Amniotic epithelial cell (primary cell): Measurements from ENCODE around the gene PRDM8.

Source experiments
- DNase-seq: peaks from one replicate; pipeline ENCODE4 v3.0.0-alpha.2; 2010; ENCODE audit warnings: low read depth

Gene PRDM8

GRCh38 chr4:80183250-80184052 lies 13.9 kb upstream of the PRDM8 start:
- no peak for DNase-seq

GRCh38 chr4:80184053-80184824 lies 13.1 kb upstream of the PRDM8 start:
- DNase-seq: peak; percentile 36

DNA sequence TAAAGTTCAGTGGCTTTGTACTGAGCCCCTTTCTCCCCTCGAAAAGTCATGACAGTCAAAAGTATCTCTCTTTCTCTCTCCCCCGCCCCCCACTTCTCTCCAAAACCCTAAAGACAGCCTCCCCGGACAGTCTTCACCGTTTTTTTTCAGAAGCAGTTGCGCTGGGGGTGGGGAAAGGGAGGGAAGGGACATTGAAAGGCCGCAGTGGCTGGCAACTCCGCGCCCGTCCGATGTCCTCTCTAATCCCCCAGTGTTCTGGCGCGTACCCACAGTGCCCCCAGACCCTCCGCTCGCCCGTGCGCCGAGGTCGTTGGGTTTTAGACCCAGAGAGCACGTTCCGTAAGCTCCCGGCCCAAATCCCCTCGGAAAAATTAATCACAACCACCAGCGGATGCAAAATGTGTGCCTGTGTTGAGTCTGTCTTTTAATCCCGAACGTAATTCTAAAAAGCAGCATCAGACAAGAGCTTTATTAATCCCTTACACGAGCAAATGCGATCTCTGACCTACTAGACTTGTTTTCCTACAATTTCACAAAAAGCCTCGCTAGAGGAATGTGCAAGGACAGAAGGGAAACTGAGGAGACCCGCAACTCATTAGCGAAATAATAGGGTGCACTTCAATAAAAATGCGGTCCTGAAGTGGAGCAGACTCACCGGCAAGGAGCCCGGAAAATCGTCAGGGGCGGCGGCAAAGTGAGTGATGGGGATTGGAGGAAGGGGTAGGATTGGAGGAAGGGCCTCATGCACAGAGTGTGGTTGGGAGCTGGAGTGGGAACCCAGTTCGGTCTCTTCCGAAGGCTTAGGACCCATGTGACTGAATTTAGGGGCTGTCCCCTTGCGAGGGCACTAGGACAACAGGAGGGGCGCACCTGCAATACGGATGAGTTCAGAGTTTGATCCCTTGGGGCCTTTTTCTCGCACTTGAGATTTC lies 12.2 kb upstream of the PRDM8 start:
- no peak for DNase-seq

DNA sequence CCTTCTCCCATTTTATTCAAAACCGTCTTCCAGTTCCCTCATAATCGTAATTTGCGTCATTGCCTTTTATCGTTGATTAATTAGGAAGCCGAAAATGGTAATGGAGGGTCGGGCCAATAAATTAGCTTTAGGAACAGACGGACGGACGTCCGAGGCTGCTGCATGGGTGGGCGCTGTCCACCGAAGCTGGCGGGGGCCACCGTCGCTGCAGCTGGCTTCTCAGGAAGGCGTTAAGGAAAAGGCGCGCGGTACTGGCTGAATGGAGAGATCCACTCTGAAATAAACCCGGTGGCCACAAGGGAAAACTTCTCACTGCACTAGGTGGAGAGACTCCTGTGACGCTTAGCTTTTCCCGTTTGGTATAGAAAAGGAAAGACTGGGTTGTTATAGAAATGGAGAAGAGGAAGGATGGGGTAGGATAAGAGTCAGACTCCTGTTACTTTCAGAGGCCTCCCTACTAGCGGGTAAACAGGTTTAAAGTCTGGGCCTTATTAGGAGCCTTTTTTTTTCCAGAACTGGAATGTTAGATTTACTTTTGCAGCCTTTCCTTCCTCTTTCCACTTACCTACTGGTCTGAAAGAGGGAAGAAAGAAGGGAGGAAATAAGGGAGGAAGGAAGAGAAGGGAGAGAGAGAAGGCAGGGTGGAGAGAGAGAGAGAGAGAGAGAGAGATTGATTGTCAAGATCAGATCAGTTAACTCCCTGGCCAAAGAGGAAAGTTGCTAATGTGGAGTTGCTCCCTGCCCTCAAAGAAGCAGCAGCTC lies 11.3 kb upstream of the PRDM8 start:
- no peak for DNase-seq

- DNase-seq: no peak
These were observed 10.6 kb upstream of the PRDM8 start for GRCh38 chr4:80186676-80187075.

- DNase-seq: no peak
These were observed 9.6 kb upstream of the PRDM8 start for GRCh38 chr4:80187677-80188076.

- DNase-seq: no peak
These were observed 8.9 kb upstream of the PRDM8 start for GRCh38 chr4:80188457-80188800.

DNA sequence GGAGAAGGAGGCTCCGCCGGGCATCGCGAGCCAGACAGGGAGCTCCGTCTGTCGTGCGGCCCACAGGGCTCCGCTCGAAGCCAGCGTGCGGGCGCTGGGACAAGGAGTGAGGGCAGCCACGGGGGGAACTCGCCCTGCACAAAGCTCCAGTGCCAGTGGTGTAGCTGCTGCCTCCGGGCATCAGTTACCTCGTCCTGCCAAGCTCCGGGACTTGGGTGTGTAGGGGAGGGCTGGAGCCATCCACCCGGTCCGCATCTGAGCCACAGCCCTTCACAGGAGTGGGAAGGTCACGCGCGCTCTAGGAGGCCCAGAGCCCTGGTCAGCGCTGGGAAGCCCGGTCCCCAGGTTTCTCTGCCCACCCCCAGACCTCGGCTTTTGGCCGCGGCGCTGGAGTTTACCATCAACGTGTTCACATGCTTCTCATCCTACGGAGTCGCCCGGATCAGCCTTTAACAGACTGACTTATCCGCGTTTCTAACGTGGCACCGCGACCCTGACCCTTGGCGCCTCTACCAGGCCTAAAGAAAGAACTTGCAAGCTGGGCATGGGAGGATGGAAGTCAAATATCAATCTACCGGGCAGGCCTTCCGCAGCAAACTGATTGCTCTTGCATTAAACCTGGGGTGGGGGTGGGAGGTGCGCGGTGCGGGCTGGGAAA lies 8.4 kb upstream of the PRDM8 start:
- DNase-seq: no peak

GRCh38 chr4:80189581-80189955 lies 7.7 kb upstream of the PRDM8 start:
- no peak for DNase-seq

- no peak for DNase-seq
These were observed 7.2 kb upstream of the PRDM8 start for GRCh38 chr4:80189956-80190677.

DNA sequence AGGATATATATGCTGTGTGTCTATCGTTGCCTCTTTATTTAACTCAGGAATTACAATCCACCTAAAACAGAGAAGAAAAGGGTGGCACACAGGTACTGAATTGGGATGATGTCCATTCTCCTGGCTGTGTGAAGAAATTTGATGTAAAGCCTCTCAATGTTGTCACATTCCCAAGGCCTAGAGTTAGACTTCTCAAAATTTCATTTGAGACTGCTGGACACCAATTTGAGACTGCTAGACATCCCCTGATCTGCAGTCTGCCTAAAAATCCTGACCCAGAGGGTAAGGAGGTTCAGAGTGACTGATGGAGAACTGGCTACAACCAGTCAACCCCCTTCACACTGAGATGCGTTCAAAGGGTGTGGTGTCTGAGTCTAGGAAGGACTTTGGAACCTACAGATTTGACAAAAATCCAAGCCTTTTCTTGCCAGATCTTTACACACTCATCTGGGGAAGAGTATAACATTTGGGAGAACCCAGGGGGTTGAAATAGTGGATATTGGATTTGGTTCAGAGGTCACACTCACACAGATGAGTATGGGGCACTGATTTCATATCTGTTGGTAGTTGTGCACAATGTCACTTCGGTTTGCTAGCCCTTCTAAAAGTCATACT lies 4.9 kb upstream of the PRDM8 start:
- no peak for DNase-seq

DNA sequence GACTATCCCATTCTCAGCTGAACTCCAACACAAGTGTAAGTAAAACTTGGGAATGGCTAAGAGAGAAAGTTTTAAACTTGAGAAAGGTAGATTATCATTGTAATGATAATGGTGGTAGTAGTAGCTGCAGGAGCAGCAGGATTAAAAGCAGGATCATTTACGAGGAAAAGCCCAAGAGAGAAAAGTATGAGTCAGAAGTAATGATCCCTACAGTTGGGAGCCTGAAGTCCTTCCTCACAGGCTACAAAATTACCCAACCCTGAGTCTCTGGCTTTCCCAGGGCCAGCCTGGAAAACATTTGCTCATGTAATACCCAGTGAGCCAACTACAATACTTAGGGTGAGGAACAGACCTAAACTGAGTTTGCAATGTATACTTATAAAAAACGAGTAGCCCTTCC lies 4.4 kb upstream of the PRDM8 start:
- DNase-seq: no peak

DNA sequence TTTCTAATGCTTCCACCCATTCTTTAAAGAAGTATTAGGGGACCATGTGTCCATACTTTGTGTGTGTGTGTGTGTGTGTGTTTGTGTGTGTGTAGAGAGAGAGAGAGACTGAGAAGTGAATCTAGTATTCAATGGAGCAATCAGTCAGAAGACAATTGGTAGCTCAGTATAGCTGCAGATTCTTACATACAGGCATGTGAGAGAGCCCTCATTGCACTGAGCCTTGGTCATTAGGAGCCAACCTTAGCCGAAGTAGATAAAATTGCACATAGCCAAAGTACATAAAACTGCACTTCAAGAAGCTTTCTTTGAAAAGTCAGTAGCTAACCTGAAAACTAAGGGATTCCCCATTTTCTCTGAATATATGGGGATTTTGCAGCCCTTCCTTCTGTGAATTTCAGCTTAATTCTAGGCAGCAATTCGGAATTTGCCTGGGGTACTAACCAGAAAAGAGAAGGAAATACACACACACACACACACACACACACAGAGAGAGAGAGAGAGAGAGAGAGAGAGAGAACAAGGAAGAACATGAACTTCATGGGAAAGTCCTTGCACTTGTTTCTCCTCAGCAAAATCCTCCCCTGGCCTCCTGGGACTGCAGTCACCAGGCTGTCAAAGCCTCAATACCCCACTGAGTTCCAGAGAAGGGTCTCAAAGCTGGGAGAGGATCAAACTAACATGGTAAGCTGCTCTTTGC lies 1.7 kb upstream of the PRDM8 start:
- DNase-seq: no peak

GRCh38 chr4:80196259-80196921 lies 913 bp upstream of the PRDM8 start:
- no peak for DNase-seq

GRCh38 chr4:80197601-80198440 lies 518 bp downstream of the PRDM8 start:
- DNase-seq: no peak

DNA sequence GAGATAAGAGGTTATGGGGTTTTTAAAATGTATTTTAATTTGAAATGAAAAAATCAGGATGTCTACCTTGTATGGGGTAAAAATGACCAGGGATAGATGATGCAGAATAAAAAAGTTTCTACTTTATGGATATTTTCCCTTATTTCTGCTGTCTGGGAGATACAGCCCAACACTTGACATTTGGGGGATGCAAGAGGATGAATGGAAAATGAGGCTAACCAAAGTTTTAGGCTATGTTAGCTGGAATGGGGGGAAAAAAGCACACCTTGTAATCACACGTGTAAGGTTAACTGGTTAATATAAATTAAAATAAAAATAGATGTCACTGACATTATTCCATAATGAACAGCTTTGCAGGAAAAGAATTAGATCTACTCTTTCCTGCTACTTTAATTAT lies 1.1 kb downstream of the PRDM8 start:
- no peak for DNase-seq

GRCh38 chr4:80199004-80199560 lies 1.8 kb downstream of the PRDM8 start:
- no peak for DNase-seq

DNA sequence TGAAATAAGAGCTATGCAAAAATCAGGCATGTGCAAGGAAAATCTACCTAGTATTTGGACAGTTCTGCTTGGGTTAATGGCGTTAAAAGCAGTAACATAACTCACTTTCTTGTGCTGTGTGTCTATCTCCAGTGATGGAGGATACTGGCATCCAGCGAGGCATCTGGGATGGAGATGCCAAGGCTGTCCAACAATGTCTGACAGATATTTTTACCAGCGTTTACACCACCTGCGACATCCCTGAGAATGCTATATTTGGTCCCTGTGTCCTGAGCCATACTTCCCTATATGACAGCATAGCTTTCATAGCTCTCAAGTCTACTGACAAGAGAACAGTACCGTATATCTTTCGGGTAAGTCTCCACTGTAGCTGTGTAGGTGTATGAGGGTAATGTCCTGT lies 2.6 kb downstream of the PRDM8 start:
- no peak for DNase-seq
